Measurements from ENCODE around the gene ARL4A. TPM values are rescaled to one million over a fixed set of nuclear protein-coding genes. Genes with fewer than 3 reads are reported as not detected.
A peak's percentile ranks its signal among the peaks of the same experiment; 100 is the strongest.

Gene ARL4A
- total and polyA plus RNA-seq, 2 of the 13 experiments (the other 11 are each of a cell fraction or from before 2014, with no cell fraction given), result 10.8 to 25.6 TPM

GRCh38 chr7:12716134-12716681 lies 28.8 kb downstream of the ARL4A start:
- Histone ChIP-seq H3K79me2 (ENCODE audit: insufficient read depth, low read length) (no peaks in the 10 kb centered on the region), H3K4me2 (ENCODE audit: low read depth, low read length) (peak overlapping the region; percentile 84), H3K36me3 (replicated peaks in 1 of 2; ENCODE audit: control insufficient read depth in 1 of 2, insufficient read depth in 2 of 2, low read length in 2 of 2) (no peaks in the 10 kb centered on the region), H3K27me3 (ENCODE audit: control insufficient read depth in 1 of 2, insufficient read depth in 2 of 2, low read length in 2 of 2) (no peaks in the 10 kb centered on the region), H2AFZ (ENCODE audit: low read length) (peak overlapping the region; percentile 90), H3K4me1 (ENCODE audit: insufficient read depth, low read length) (peaks cover 40% of the 10 kb centered on the region), H3K9ac (ENCODE audit: insufficient read depth, low read depth, low read length) (peak overlapping the region; percentile 59), H3K9me3 (ENCODE audit: low read length) (no peaks in the 10 kb centered on the region), H3K27ac (ENCODE audit: extremely low read length, insufficient read depth, low read length) (peak overlapping the region; percentile 42), H3K4me3 (replicated peaks in 1 of 3; ENCODE audit: insufficient read depth in 1 of 3, low read depth in 2 of 3, low read length in 3 of 3) (peak overlapping the region; percentile 41 to 58 (median 51); a peak in 4 of 6 replicates), H4K20me1 (ENCODE audit: insufficient read depth, low read length) (no peaks in the 10 kb centered on the region)
- TF ChIP-seq HNF1A (IDR thresholded peaks at IDR 0.05; ENCODE audit: low read depth), result no peak
- TF ChIP-seq HNF1A (CRISPR knock-in tag; IDR thresholded peaks at IDR 0.05; ENCODE audit: borderline replicate concordance), result no peak
- TF ChIP-seq ZNF121 (CRISPR knock-in tag; IDR thresholded peaks at IDR 0.05), result 0 out of 2 replicates have a peak, but pooled peaks have one; percentile 37
- DNase-seq (ENCODE audit: low spot score) (no peak), ATAC-seq (peak; percentile 12; the same call in 2 of the 3 replicates), FAIRE-seq (no peak)
- WGBS (ENCODE audit: low lambda C conversion rate), result 90% methylated on average over 7 of the region's 7 CpGs
- in situ Hi-C loops (cut with HindIII; ENCODE audit: extremely low pct_ligation_motif_present, low pct_unique_long_range_greater_than_20kb), result no loop called here
- BruUV-seq (replicated peaks), result no TSS peak
- CTCF ChIA-PET (ENCODE audit: low intra/inter-chr PET ratio, low total read pairs), result no interaction called here
- POLR2A ChIA-PET, result interaction anchor here (1.1 to 1.3 kb wide), 2 partner anchors 29 to 301 kb away, joined by 3 to 5 read pairs; partner anchors contain the start of gene ARL4A
- intact Hi-C loops (cut with micrococcal nuclease; ENCODE audit: unreplicated experiment), result no loop called here

- ChIA-PET POLR2A (no interaction called here), CTCF (ENCODE audit: low intra/inter-chr PET ratio, low total read pairs) (no interaction called here)
- DNase-seq (ENCODE audit: low spot score) (no peak), ATAC-seq (no peak), FAIRE-seq (no peak)
- H3K79me2 ChIP-seq (ENCODE audit: insufficient read depth, low read length), result no peaks in the 10 kb centered on the region
- 77% methylated on average over 3 of the region's 3 CpGs for WGBS (ENCODE audit: low lambda C conversion rate)
- H3K4me3 ChIP-seq (replicated peaks in 1 of 3; ENCODE audit: insufficient read depth in 1 of 3, low read depth in 2 of 3, low read length in 3 of 3), result no peak overlapping the region
- intact Hi-C loops (cut with micrococcal nuclease; ENCODE audit: unreplicated experiment), result no loop called here
- in situ Hi-C loops (cut with HindIII; ENCODE audit: extremely low pct_ligation_motif_present, low pct_unique_long_range_greater_than_20kb), result no loop called here
- H3K27ac ChIP-seq (ENCODE audit: extremely low read length, insufficient read depth, low read length), result no peak overlapping the region
- peaks cover 40% of the 10 kb centered on the region for H3K4me1 ChIP-seq (ENCODE audit: insufficient read depth, low read length)
- H3K9me3 ChIP-seq (ENCODE audit: low read length), result no peaks in the 10 kb centered on the region
- H3K4me2 ChIP-seq (ENCODE audit: low read depth, low read length), result no peak overlapping the region
- no peaks in the 10 kb centered on the region for H4K20me1 ChIP-seq (ENCODE audit: insufficient read depth, low read length)
- H3K9ac ChIP-seq (ENCODE audit: insufficient read depth, low read depth, low read length), result no peak overlapping the region
- H3K27me3 ChIP-seq (ENCODE audit: control insufficient read depth in 1 of 2, insufficient read depth in 2 of 2, low read length in 2 of 2), result no peaks in the 10 kb centered on the region
- BruUV-seq (replicated peaks), result no TSS peak
- H3K36me3 ChIP-seq (replicated peaks in 1 of 2; ENCODE audit: control insufficient read depth in 1 of 2, insufficient read depth in 2 of 2, low read length in 2 of 2), result no peaks in the 10 kb centered on the region
- no peak overlapping the region for H2AFZ ChIP-seq (ENCODE audit: low read length)
- TF ChIP-seq TFDP1 (CRISPR knock-in tag; IDR thresholded peaks at IDR 0.05; ENCODE audit: borderline replicate concordance) (no peak), PAWR (CRISPR knock-in tag; IDR thresholded peaks at IDR 0.05; ENCODE audit: borderline replicate concordance) (no peak), ATF7 (IDR thresholded peaks at IDR 0.05) (no peak), ATF7 (CRISPR knock-in tag; IDR thresholded peaks at IDR 0.05) (no peak), TEF (CRISPR knock-in tag; IDR thresholded peaks at IDR 0.05) (no peak), ZFYVE20 (CRISPR knock-in tag; IDR thresholded peaks at IDR 0.05; ENCODE audit: borderline replicate concordance, low read depth) (no peak)
These were observed 29.3 kb downstream of the ARL4A start for GRCh38 chr7:12716722-12717121.

Measured in HepG2 (cell line).